22Rv1 (cell line): ENCODE results near the gene XRN1.

Source experiments
- CTCF ChIP-seq: fragments of 450-650 bp; IDR thresholded peaks from 2 replicates; pipeline ENCODE4 v1.5.1; 2017; ENCODE audit warnings: mild to moderate bottlenecking
- ZFX ChIP-seq: fragments of 450-650 bp; IDR thresholded peaks from 2 replicates; pipeline ENCODE4 v1.6.1; 2017; ENCODE audit warnings: antibody characterized with exemption, borderline replicate concordance

- TF ChIP-seq CTCF, result no peak
- no peak for TF ChIP-seq ZFX
These were observed 23.1 kb downstream of the XRN1 start for GRCh38 chr3:142424754-142425153.
